ENCODE measurements around the gene RBKS. TPM values are rescaled to one million over a fixed set of nuclear protein-coding genes. Genes with fewer than 3 reads are reported as not detected.

The RBKS gene
- total RNA-seq, 1 donor from 2014 or later: 1.6 TPM

DNA sequence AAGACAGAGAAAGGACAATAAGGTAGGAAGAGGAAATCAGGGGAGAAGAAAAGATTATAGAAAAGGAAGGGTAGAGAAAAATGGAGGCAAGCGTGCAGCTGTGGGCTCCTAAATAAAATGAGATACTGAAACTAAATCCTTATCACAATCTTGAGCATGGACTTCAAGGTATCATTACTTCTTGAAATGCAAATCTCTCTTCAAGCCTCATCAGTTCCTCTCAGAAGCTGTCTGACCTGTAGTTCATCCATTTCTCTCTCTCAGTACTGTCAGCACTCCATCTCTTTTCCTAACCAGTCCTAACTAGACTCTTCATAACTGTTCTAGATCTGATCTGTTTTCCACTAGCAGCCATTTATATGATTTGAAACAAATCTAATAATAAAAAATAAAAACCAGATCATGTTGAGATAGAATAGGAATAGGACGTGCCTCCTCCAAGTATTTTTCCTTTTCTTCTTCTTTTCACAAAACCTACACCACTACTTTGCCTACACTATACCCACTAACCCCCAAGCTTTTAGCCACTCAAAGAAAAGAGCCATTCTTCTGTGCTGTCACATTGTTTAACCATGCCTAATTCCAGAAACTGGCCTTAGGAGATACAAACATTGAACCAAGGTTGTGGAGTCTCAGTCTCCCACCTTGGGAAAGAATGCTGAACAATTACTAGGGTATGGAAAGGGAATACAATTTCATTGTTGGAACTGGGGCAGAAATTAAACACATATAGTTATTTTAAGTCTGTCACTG, 21.4 kb upstream of the RBKS start:
- no peak for FAIRE-seq
- no peaks in the 10 kb centered on the region for H3K27me3 ChIP-seq (ENCODE audit: insufficient read depth, low read length)
- H4K20me1 ChIP-seq (ENCODE audit: insufficient read depth, low read length): no peaks in the 10 kb centered on the region
- no peak overlapping the region for H3K4me3 Mint-ChIP-seq (ENCODE audit: unreplicated experiment)
- no peaks in the 10 kb centered on the region for H3K4me1 ChIP-seq (ENCODE audit: insufficient read depth, low read length)
- H3K4me3 ChIP-seq (ENCODE audit: insufficient read depth, low read depth, low read length): no peak overlapping the region
- H3K9me3 ChIP-seq (ENCODE audit: insufficient read depth, low read depth, low read length): no peaks in the 10 kb centered on the region
- H2AFZ ChIP-seq (ENCODE audit: low read depth, low read length): no peak overlapping the region
- H3K79me2 ChIP-seq (ENCODE audit: insufficient read depth, low read length): no peaks in the 10 kb centered on the region
- H3K27me3 Mint-ChIP-seq (ENCODE audit: low read depth, unreplicated experiment): no peaks in the 10 kb centered on the region
- TF ChIP-seq EZH2 (IDR thresholded peaks at IDR 0.05; ENCODE audit: insufficient read depth, low read length) (no peak), CTCF (IDR thresholded peaks at IDR 0.05; ENCODE audit: insufficient read depth, low read depth, low read length) (no peak)
- no peak overlapping the region for H3K27ac Mint-ChIP-seq (ENCODE audit: unreplicated experiment)
- H3K36me3 ChIP-seq (ENCODE audit: insufficient read depth, low read length): no peaks in the 10 kb centered on the region
- H3K9ac ChIP-seq (ENCODE audit: low read length): no peak overlapping the region
- H3K36me3 Mint-ChIP-seq (ENCODE audit: low read depth, unreplicated experiment): no peaks in the 10 kb centered on the region
- no peaks in the 10 kb centered on the region for H3K9me3 Mint-ChIP-seq (ENCODE audit: unreplicated experiment)
- H3K4me2 ChIP-seq (ENCODE audit: low read length): no peak overlapping the region
- H3K27ac ChIP-seq (ENCODE audit: low read depth, low read length): no peak overlapping the region
- H3K4me1 Mint-ChIP-seq (ENCODE audit: low read depth, unreplicated experiment): peaks cover 5% of the 10 kb centered on the region
- no peak for DNase-seq (ENCODE audit: low read depth)

- H3K36me3 ChIP-seq (ENCODE audit: insufficient read depth, low read length): no peaks in the 10 kb centered on the region
- H3K4me3 ChIP-seq (ENCODE audit: insufficient read depth, low read depth, low read length): no peak overlapping the region
- H3K9me3 Mint-ChIP-seq (ENCODE audit: unreplicated experiment): no peaks in the 10 kb centered on the region
- H3K4me2 ChIP-seq (ENCODE audit: low read length): no peak overlapping the region
- no peaks in the 10 kb centered on the region for H4K20me1 ChIP-seq (ENCODE audit: insufficient read depth, low read length)
- H3K4me3 Mint-ChIP-seq (ENCODE audit: unreplicated experiment): no peak overlapping the region
- peaks cover 2% of the 10 kb centered on the region for H3K36me3 Mint-ChIP-seq (ENCODE audit: low read depth, unreplicated experiment)
- DNase-seq (ENCODE audit: low read depth) (no peak), FAIRE-seq (no peak)
- no peaks in the 10 kb centered on the region for H3K9me3 ChIP-seq (ENCODE audit: insufficient read depth, low read depth, low read length)
- H3K27me3 Mint-ChIP-seq (ENCODE audit: low read depth, unreplicated experiment): no peaks in the 10 kb centered on the region
- no peaks in the 10 kb centered on the region for H3K79me2 ChIP-seq (ENCODE audit: insufficient read depth, low read length)
- H3K9ac ChIP-seq (ENCODE audit: low read length): no peak overlapping the region
- TF ChIP-seq CTCF (IDR thresholded peaks at IDR 0.05; ENCODE audit: insufficient read depth, low read depth, low read length): no peak
- no peak overlapping the region for H3K27ac Mint-ChIP-seq (ENCODE audit: unreplicated experiment)
- H3K27me3 ChIP-seq (ENCODE audit: insufficient read depth, low read length): no peaks in the 10 kb centered on the region
- no peak overlapping the region for H3K27ac ChIP-seq (ENCODE audit: low read depth, low read length)
- H3K4me1 ChIP-seq (ENCODE audit: insufficient read depth, low read length): no peaks in the 10 kb centered on the region
- no peak overlapping the region for H2AFZ ChIP-seq (ENCODE audit: low read depth, low read length)
- H3K4me1 Mint-ChIP-seq (ENCODE audit: low read depth, unreplicated experiment): peaks cover 8% of the 10 kb centered on the region
Observed at GRCh38 chr2:27909901-27910300, 19.7 kb upstream of the RBKS start.

- Mint-ChIP-seq H3K27ac (ENCODE audit: unreplicated experiment) (no peak overlapping the region), H3K4me1 (ENCODE audit: low read depth, unreplicated experiment) (peaks cover 27% of the 10 kb centered on the region), H3K27me3 (ENCODE audit: low read depth, unreplicated experiment) (no peaks in the 10 kb centered on the region), H3K4me3 (ENCODE audit: unreplicated experiment) (no peak overlapping the region), H3K9me3 (ENCODE audit: unreplicated experiment) (no peaks in the 10 kb centered on the region), H3K36me3 (ENCODE audit: low read depth, unreplicated experiment) (peaks cover 3% of the 10 kb centered on the region)
- Histone ChIP-seq H3K79me2 (ENCODE audit: insufficient read depth, low read length) (no peaks in the 10 kb centered on the region), H3K4me2 (ENCODE audit: low read length) (no peak overlapping the region), H4K20me1 (ENCODE audit: insufficient read depth, low read length) (no peaks in the 10 kb centered on the region), H3K4me1 (ENCODE audit: insufficient read depth, low read length) (no peaks in the 10 kb centered on the region), H3K9ac (ENCODE audit: low read length) (no peak overlapping the region), H3K27ac (ENCODE audit: low read depth, low read length) (no peak overlapping the region), H3K36me3 (ENCODE audit: insufficient read depth, low read length) (no peaks in the 10 kb centered on the region), H2AFZ (ENCODE audit: low read depth, low read length) (no peak overlapping the region), H3K27me3 (ENCODE audit: insufficient read depth, low read length) (no peaks in the 10 kb centered on the region), H3K9me3 (ENCODE audit: insufficient read depth, low read depth, low read length) (no peaks in the 10 kb centered on the region), H3K4me3 (ENCODE audit: insufficient read depth, low read depth, low read length) (no peak overlapping the region)
- TF ChIP-seq CTCF (IDR thresholded peaks at IDR 0.05; ENCODE audit: insufficient read depth, low read depth, low read length) (no peak), EZH2 (IDR thresholded peaks at IDR 0.05; ENCODE audit: insufficient read depth, low read length) (no peak)
- FAIRE-seq: no peak
- no peak for DNase-seq (ENCODE audit: low read depth)
Observed at GRCh38 chr2:27907547-27907946, 17.4 kb upstream of the RBKS start.

Measured in astrocyte (in vitro differentiated cells and primary cell).